Urinary bladder (tissue), 4 donors: ENCODE data around the gene LHB. TPM values are rescaled to one million over a fixed set of nuclear protein-coding genes. Genes with fewer than 3 reads are reported as not detected.
"Not testable (repeated sequence)": the region's sequence is repeated elsewhere in the genome, so short reads cannot be mapped to it uniquely, and the experiment has no call there.

Source experiments
- DNase-seq: peaks from one replicate; pipeline ENCODE4 v3.0.0-alpha.2; 2015; ENCODE audit errors: extremely low spot score
- H3K27ac ChIP-seq: one replicate; pipeline ENCODE4 v1.5.1; 2013; ENCODE audit warnings: low read depth, mild to moderate bottlenecking, moderate library complexity
- H3K36me3 ChIP-seq: one replicate; pipeline ENCODE4 v1.6.1; 2013; ENCODE audit warnings: mild to moderate bottlenecking, moderate library complexity; ENCODE audit not compliant: insufficient read depth
- H3K4me1 ChIP-seq: one replicate; pipeline ENCODE4 v1.6.1; 2013; ENCODE audit warnings: mild to moderate bottlenecking, moderate library complexity; ENCODE audit not compliant: insufficient read depth
- H3K4me3 ChIP-seq: one replicate; pipeline ENCODE4 v1.5.1; 2013; ENCODE audit warnings: low read depth, low read length
- WGBS: extraction: QIAGEN DNeasy Blood & Tissue Kit; methylation state at CpG from one replicate; pipeline ENCODE4 v1.1.7; 2013; 5-methylcytosine and 5-hydroxymethylcytosine counted together
- polyA plus RNA-seq: library from polyadenylated mRNA; stranded (reverse); fragments of 200-250 nt; gene quantifications from one replicate; pipeline ENCODE4 v1.2.3, GENCODE V29; 2013
- total RNA-seq: library from RNA; depleted of rRNA; stranded (reverse); fragments of >200 nt; gene quantifications from one replicate; pipeline ENCODE4 v1.2.3, GENCODE V29; 2014
- donor health status: healthy with polysubstance abuse.
- donor health status: healthy.

The LHB gene
- total and polyA plus RNA-seq, 2 donors, result not detected

- not testable (repeated sequence) for H3K27ac ChIP-seq, H3K4me3 ChIP-seq, DNase-seq, H3K36me3 ChIP-seq, H3K4me1 ChIP-seq
- 89% methylated on average over 4 of the region's 6 CpGs for WGBS
Observed at GRCh38 chr19:49025088-49025487, 8.2 kb upstream of the LHB start.

DNA sequence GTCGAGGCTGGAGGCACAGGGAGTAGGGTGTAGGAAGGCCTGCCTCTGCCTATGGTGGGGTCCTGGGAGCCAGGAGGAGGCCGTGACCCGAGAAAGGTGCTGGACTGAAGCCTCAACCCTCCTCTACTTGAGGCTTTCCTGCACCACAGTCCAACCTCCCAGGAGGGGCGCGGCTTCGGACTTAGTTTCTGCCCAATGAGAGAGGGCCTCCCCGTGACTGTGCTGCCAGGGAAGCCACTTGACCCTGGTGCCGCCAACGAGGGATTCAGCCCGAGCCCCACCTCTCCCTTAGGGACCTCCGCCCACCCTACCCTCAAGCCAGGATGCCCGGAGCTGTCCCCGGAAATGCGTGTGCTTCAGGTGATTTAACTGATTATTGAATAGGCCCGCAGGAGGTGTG lies 7.3 kb upstream of the LHB start, which contains the start of gene CGB3:
CGB3 (minus strand) TSS at position 101 of the 400 bp plus-strand sequence. CDS start 362 bp downstream, outside the sequence.
- 63% methylated on average over 11 of the region's 15 CpGs for WGBS
- H3K27ac ChIP-seq, H3K4me3 ChIP-seq, H3K4me1 ChIP-seq, DNase-seq, H3K36me3 ChIP-seq: not testable (repeated sequence)

DNA sequence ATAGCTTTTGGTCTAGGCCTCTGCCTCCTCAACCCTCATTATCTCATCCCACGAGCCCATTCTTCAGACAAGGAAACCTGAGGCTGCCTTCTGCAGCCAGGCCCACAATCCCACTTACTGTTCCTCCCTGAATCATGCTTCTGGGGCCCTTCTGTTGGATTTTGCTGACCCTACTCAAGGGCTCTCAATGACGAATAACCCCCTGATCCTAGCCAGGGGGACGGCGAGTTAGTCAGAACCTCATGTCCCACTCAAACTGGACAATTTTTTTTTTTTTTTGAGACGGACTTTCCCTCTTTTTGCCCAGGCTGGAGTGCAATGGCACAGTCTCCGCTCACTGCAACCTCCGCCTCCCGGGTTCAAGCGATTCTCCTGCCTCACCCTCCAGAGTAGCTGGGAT lies 5.2 kb upstream of the LHB start:
- no peaks in the 10 kb centered on the region for H3K4me1 ChIP-seq
- no peak for DNase-seq
- H3K36me3 ChIP-seq, result no peaks in the 10 kb centered on the region
- H3K4me3 ChIP-seq, result no peak overlapping the region
- WGBS, result 94% methylated on average over 9 of the region's 9 CpGs
- H3K27ac ChIP-seq, result no peak overlapping the region

GRCh38 chr19:49020931-49021895 lies 4.3 kb upstream of the LHB start:
- no peak overlapping the region for H3K27ac ChIP-seq
- WGBS, result 35% methylated on average over 16 of the region's 16 CpGs
- no peaks in the 10 kb centered on the region for H3K4me1 ChIP-seq
- H3K4me3 ChIP-seq, result no peak overlapping the region
- H3K36me3 ChIP-seq, result no peaks in the 10 kb centered on the region
- no peak for DNase-seq

- no peak overlapping the region for H3K4me3 ChIP-seq
- DNase-seq, result no peak
- no peak overlapping the region for H3K27ac ChIP-seq
- H3K36me3 ChIP-seq, result peaks cover 2% of the 10 kb centered on the region
- H3K4me1 ChIP-seq, result no peaks in the 10 kb centered on the region
- WGBS, result 79% methylated on average over 11 of the region's 11 CpGs
Observed at GRCh38 chr19:49020342-49020741, 3.5 kb upstream of the LHB start.

- Histone ChIP-seq H3K36me3 (peaks cover 2% of the 10 kb centered on the region), H3K4me3 (peak overlapping the region; percentile 14), H3K27ac (no peak overlapping the region), H3K4me1 (no peaks in the 10 kb centered on the region)
- DNase-seq, result no peak
- WGBS, result 21% methylated on average over 41 of the region's 41 CpGs
Observed at GRCh38 chr19:49019242-49019932, 2.5 kb upstream of the LHB start.

DNA sequence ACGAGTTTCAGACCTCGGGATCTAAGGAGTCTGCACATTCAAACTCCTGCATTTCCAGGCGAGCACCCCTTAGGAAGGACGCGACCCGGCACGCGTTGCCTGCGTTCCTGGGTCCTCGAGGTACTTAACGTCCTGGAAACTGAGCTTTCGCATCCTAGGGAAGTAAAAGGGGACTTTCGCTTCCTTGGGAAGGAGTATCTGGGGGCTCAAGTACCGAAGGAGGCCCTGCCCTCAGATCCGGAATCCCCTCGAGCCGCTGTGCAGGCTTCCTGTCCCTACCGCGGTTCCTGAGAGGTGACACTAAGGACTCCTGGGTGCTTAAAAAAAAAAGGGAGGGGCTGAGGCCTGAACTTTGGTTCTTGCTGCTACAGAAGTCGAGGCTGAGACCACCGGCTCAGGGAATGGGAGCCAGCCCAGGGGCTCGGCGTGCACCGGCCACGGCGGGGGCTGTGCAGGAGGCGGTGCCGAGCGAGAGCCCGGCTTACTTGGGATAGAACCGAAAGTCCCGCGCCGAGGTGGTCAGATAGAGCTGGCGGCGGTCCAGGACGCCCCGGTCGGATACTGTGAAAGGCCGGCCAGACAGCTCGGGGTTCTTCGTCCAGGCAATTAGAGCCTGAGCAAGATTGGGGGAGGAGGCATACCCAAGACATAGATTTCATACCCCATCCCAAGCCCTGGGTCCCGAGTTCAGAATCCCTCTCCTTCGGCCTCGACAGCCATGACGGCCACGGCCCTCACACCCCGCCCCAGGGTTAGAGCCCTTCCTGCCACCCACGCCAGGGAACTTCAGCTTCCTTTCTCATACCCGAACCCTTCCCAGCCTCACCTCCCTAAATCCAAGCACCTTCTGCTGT lies 1.7 kb upstream of the LHB start:
- H3K27ac ChIP-seq, H3K36me3 ChIP-seq, DNase-seq, H3K4me1 ChIP-seq: not testable (repeated sequence)
- 4% methylated on average over 50 of the region's 50 CpGs for WGBS
- peak overlapping the region; percentile 44 for H3K4me3 ChIP-seq

DNA sequence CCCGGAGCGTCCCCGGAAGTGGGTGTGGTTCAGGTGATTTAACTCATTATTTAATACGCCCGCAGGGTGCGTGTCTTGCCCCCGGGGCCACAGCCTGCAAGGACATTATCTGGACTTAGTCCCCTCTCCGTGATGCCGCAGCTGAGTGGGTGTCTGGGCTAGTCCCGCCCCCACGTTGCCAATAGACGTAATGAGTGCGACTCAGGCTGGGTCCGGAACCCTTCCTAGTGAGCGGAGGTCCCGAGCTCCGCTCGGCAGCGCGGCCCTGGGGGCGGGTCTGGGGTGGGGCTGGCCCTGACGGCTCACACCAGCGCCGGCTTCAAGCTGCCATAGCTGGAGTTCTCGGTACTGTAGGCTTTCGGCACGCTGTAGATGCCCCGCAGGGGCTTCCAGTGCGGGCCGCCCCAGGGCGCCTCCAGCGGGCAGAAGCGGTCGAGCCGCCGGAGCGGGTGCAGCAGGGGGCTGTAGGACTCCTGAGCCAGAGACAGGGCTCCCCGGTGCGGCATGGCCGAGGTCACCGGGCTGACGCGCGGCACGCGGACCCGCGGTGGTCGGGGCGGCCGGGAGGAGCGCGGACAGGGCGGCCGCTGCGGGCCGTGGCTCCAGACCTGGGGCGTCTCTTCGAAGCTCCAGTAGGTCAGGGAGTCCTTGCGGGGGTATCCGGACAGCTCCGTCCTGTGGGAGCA lies 918 bp upstream of the LHB start:
- Histone ChIP-seq H3K27ac (no peak overlapping the region), H3K4me3 (peak overlapping the region; percentile 44), H3K36me3 (peaks cover 2% of the 10 kb centered on the region), H3K4me1 (no peaks in the 10 kb centered on the region)
- WGBS, result 1% methylated on average over 62 of the region's 62 CpGs
- DNase-seq, result no peak

DNA sequence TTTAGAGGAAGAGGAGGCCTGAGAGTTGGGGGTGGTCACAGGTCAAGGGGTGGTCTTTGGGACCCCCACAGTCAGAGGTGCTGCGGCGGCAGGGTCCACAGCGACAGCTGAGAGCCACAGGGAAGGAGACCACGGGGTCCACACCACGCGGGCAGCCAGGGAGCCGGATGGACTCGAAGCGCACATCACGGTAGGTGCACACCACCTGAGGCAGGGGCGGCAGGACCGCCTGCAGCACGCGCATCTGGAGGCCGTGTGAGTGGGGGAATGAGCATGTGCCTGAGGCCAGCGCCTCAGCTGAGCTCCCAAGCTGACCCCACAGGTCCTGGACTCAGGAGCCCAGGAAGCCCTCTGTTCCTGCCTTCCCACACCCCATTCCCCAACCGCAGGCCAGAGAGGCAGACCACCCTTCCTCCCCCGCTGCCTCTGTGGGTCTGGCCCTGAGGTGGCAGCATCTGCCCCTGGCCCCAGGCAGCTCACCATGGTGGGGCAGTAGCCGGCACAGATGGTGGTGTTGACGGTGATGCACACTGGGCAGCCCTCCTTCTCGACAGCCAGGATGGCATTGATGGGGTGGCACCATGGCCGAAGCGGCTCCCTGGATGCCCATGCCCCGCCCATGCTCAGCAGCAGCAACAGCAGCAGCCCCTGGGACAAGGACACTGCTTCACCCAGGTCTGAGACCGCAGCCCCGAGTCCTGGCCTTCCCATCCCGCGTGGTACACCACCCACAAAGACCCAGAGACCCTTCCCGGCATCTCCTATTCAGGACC lies 638 bp downstream of the LHB start:
- DNase-seq, result no peak
- WGBS, result 95% methylated on average over 28 of the region's 29 CpGs
- Histone ChIP-seq H3K36me3 (peaks cover 2% of the 10 kb centered on the region), H3K4me1 (no peaks in the 10 kb centered on the region), H3K4me3 (no peak overlapping the region), H3K27ac (no peak overlapping the region)

- no peaks in the 10 kb centered on the region for H3K4me1 ChIP-seq
- no peak overlapping the region for H3K4me3 ChIP-seq
- 94% methylated on average over 18 of the region's 18 CpGs for WGBS
- no peak overlapping the region for H3K27ac ChIP-seq
- DNase-seq, result no peak
- peaks cover 2% of the 10 kb centered on the region for H3K36me3 ChIP-seq
Observed at GRCh38 chr19:49014870-49015255, 2.0 kb downstream of the LHB start.

DNA sequence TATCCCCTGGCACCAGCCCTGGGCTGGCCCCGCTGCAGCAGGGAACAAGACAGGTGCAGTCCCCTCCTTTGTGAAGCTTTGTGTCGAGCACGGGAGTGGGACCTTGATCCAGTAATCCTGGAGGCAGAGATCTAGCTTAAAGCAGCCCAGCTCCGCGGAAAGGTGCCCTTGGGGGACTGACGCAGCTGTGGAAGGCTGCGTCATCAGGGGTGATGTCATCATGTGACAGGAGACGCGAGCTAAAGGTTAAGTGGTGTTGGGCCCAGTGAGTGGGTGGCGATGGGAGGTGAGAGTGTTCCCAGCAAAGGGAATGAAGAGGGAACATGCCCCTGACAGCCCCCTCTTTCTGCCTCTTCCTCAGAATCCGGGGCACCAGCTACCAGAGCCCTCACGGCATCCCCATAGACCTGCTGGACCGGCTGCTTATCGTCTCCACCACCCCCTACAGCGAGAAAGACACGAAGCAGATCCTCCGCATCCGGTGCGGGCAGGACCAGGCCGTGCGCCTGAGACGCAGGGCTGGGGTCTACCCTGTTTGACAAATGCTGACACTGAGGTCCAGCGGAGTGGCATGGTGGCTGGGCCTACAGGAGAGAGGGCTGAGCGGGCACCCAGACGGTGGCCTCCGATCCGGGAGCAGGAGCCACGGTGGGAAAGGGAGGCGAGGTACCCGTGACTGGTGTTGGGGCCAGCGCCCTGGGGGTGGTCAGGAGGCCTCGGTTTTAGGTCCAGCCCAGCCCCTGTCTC lies 2.6 kb downstream of the LHB start:
- no peak overlapping the region for H3K4me3 ChIP-seq
- 92% methylated on average over 32 of the region's 32 CpGs for WGBS
- no peak for DNase-seq
- H3K27ac ChIP-seq, result no peak overlapping the region
- peaks cover 2% of the 10 kb centered on the region for H3K36me3 ChIP-seq
- H3K4me1 ChIP-seq, result no peaks in the 10 kb centered on the region

GRCh38 chr19:49011194-49011593 lies 5.7 kb downstream of the LHB start:
- 90% methylated on average over 17 of the region's 17 CpGs for whole genome bisulfite sequencing
- DNase-seq, result no peak
- Histone ChIP-seq H3K4me3 (no peak overlapping the region), H3K4me1 (no peaks in the 10 kb centered on the region), H3K36me3 (peaks cover 2% of the 10 kb centered on the region), H3K27ac (no peak overlapping the region)
